ENCODE results near the gene RTRAF.

RTRAF gene

DNA sequence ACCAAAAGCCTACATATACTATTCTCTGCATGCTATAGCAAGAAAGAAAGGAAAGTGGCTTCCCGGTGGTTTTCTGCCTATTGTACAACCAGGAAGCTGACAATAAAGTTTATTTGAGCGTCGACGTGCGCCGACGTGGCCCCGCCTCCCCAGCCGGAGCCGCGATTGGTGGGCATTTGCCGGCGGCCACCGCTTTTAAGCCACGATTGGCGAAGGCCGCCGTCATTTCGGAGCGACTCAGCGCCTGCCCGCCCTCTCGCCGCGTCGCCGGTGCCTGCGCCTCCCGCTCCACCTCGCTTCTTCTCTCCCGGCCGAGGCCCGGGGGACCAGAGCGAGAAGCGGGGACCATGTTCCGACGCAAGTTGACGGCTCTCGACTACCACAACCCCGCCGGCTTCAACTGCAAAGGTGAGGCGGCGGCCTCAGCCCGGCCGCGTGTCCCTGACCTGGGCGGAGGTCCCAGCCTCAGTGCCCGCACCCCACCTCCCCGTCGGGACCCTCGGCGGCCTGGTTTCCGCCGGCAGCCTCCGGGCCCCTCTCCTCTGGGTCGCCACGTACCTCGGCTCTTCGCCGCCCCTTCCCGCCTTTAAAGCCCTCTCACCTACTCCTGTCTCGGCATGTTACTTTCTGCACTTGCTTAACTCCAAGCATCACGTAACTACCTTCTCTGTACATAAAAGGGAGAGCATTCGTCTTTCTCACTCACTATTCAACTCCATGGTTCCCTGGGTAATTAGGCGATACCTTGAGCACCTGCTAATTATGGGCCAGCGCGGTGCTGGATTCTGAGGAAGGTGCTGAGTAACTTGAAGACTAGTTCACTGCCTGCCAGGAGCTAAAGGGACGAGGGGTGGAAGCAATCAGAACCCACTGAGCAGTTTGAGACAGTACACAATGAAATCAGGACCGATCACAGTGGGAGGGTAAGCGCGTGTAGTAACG is at the start of gene RTRAF:
Gene RTRAF, plus strand, starts transcription at position 254 of the 942 bp plus-strand sequence. Its CDS starts 94 bp downstream, at position 348.
- DNase-seq (ENCODE audit: low read depth): peak; percentile 88

DNA sequence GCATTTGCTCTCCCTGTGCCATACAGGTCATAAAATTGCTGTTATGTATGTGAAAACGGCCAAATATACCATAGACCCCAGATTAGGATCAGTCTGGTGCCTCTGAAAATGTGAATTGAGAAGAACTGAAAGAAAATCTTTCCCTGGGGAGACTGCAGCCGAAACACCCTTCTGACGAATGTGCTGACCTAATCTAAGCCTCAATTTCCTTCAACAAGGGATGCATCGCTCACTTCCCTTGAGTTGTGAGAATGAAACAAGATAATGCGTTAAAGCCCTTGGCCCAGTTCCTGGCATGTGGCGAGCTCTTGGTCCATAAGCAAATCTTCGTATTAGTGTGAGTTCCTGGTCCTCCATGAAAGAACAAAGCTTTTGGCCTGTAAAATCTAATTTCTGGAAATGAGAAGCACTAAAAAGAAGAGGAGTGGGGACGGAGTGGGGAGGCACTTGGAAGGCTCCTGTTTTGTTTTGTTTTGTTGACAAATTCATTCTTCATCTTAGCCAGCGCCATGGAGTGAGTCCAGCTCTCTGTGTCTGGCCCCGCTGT is 49.5 kb upstream of the RTRAF start:
- DNase-seq (ENCODE audit: low read depth): no peak

DNA sequence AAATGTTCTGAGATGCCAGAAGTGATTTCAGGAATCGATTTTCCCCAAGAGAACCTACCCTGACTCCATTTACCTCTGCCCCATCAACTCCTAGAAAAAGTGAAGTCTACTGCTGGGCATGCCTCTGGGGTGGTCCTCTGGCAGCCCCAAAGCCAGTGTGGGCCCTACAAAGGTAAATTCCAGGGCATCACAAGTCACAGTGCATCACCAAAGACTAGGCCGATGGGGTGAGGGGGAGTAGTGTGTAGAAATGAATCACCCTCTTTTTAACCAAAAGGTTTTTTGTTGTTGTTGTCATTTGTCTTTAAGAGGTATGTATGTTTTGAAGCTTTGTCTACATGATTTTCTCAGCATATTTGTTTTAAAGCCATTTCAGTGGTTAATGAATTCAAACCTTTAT is 46.4 kb upstream of the RTRAF start:
- DNase-seq (ENCODE audit: low read depth): no peak

DNA sequence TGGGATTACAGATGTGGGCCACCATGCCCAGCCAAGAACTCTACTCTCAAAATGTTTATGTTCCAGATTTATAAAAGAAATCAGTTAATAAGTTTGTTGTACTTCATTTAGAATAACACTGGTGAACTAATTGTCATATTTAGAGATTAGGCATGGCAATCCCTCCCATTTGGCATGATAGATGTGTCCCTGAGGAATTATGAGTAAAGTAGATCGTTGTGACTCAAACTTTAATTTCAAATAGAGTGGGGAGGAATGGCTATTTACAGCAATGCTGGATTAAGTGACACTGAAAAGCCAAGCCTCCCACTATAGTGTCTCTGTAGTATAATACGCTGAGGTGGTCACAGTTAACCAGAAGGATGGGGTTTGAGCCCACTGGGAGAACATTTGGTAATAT is 39.3 kb upstream of the RTRAF start:
- DNase-seq (ENCODE audit: low read depth): no peak

DNA sequence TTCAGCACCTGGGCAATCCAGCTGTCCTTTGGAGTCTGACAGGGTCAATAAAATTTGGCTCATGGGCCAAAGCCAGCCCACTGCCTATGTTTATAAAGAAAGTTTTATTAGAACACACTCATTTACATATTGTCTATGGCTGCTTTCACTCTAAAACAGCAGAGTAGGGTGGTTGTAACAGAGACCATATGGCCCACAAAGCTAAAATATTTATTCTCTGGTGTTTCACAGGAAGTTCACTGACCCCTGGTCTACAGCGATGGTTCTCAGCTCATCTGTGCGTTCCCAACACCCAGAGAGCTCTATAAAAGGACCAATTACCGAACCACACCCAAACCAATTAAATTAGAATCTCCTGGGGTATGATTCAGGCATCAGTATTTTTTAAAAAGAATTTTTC is 37.7 kb upstream of the RTRAF start:
- DNase-seq (ENCODE audit: low read depth): no peak

DNA sequence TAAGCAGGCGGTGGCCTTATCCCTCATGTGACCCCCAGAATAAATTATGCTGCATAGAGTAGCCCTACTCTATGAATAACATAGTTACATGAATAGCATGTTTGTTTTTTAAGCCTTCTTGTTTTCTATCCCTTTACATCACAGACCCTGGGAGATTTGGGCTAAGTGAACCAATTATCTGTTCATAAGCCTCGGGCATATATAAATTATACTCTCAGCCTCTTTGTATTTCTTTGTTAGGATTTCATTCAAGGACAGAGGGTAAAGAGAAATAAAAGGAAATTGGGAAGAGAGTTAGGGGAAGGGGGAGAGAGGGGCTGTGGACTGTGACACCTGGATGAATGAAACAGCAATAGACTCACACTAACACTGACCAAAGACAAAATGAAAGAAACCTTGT is 35.3 kb upstream of the RTRAF start:
- DNase-seq (ENCODE audit: low read depth): no peak

DNA sequence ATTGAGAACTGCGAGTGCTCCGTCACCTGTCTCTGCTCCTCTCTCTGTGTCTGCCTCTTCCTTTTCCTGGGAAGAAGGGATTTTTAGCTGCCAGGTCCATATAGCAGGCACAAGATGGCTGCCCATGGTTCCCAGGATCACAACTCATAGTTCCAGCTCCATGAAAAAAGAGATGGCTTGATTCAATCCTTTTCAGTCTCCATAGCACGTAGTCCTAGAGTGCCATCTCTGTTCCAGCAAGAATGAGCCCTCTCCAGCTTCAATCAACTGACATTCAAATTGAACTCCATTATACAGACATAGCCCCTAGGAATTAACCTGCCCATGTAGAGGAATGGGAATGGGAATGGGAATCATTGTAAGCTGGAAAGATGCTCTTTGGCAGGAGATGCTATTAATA is 34.7 kb upstream of the RTRAF start:
- no peak for DNase-seq (ENCODE audit: low read depth)

DNA sequence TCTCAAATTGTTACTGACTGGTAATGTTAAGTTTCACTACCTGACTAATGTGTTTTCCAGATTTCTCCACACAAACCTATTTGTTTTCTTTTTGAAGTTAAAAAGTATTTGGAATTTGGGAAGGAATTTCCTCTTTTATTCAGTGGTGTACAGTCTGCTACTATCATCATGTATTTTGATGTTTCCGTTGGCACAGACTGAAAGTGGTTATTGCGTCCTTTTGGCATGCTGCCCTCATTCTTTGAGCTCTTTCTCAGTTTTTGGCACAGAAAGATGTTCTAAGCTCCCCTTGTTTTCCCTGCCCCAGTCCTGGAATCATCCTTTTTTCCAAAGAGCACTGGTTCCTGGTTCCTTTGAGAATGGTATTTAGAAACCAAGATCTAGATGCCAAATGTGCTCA is 31.4 kb upstream of the RTRAF start:
- no peak for DNase-seq (ENCODE audit: low read depth)

DNA sequence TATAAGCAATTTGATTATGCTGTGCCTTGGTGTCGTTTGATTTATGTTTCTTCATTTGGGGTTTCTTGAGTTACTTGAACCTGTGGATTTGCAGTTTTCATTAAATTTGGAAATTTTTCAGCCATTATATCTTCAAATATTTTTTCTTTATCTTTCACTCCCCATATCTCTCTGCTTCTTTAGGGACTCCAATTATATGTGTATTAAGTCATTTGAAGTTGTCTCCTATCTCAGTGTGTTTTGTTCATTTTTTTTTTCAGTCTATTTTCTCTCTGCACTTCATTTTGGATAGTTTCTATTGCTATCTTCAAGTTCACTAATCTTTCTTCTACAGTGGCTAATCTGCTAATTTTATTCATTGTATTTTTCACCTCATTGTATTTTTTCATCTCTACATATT is 29.4 kb upstream of the RTRAF start:
- DNase-seq (ENCODE audit: low read depth): no peak

DNA sequence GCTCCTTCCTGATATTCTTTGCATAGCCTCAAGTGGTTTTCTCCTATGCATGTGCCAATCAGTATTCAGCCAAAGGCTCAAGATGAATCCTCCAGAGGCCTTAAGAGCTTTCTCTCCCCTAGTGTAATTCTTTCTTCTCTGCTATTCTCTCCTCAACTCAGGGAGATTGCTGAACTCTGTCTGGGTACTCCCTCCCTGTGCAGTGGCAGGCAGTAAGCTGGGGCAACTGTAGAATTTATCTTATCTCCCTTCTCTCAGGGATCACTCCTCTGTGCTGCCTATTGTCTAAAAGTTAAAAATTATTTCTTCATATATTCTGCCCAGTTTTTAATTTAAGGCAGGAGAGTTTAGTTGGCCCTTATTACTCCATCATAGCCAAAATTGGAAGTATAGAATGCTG is 28.5 kb upstream of the RTRAF start:
- DNase-seq (ENCODE audit: low read depth): no peak

DNA sequence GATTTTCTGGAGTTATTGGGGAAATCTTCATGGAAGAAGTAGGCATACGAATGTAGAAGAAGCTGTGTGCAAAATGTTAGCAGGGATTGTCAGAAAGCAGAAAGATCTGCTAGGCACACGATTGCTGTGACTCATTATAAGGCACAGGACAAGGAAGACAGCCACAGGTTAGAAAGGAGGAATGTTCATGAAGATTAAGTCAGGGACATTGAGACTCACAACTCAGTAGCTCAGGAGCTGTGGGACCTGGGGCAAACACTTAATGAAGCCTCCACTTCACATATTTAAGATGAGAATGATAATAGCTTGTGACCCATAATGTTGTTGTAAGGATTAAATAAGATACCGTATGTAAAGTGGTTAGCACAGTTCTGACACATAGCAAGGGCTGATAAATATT is 26.6 kb upstream of the RTRAF start:
- DNase-seq (ENCODE audit: low read depth): no peak

DNA sequence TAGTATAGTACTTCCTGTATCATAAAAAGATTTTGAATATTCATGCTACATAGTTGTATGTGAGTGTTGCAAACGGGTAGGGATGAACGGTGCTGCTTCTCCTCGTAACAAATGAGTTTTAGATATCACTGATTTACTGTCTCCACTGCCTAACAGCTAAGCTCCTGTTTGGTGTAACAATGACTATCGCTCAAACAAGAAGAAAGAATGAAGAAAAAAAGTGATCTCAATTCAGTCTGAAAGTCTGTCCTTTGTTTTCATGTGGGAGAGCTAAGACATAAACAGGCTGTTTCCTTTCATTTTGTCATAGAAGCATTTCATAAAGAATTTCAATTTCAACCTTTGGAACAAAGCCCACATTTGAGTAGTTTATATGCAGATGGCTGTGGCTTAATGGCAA is 26.1 kb upstream of the RTRAF start:
- DNase-seq (ENCODE audit: low read depth): no peak

DNA sequence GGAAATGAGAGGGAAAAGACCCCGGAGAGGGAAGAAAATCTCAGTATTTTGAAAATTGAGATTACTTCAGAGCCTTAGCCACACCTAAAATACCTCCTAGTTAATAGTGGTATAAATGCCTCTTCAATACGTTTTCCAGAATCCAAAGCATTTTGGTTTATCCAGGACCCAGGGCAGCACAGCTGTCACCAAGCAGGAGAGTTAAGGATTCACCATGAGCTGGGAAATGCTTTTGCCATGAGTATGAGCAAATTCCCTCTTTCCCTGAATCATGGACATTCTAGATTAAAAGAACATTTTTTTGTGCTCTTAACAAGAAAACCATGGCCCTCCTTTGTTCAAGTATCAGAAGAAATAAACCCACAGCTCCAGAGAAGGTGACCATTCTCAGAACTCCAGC is 21.8 kb upstream of the RTRAF start:
- no peak for DNase-seq (ENCODE audit: low read depth)

DNA sequence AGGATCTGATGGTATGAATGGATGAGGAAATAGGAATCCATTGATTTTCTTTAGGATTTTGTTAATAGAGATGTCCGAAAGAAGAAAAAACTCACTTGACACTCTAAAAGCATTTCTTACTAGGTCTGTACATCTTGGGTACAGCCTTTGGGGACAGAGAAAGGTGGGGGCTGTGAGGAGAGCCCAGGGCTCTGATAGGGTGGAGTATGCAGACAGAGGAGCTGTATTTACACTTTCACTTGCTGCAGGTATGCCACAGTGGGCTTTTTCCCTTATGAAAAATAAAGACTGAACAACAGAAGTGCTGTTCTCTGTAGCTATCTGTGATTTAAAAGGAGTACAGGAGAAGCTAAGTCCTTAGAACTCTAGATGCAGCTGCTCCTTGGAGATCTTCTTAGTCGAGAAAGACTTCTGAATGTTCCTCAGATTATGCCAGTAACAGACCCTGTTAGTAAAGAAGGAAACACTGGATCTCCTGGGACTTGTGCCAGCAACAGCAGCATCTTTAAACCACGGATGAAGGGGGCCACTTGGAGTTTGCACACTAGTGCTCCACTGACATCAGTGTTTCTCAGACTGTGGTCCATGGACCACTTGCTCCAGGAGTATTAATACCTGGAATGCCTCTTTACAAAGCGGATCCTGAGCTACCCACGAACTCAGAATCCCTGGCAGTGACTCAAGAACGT is 19.4 kb upstream of the RTRAF start:
- no peak for DNase-seq (ENCODE audit: low read depth)

DNA sequence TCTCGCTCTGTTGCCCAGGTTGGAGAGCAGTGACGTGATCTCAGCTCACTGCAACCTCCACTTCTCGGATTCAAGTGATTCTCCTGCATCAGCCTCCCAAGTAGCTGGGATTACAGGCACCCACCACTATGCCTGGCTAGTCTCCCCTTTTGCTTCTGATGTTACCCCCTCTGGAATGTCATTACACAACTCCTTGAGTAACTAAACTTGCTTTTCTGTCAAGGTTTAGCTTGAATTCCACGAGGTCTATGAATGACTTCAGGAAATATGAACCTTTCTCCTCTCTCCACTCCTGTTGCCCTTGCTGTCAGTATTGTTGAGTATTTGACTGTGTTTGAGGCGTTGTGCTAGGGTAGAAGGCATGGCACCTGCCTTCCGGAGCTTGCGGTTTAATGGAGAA is 16.8 kb upstream of the RTRAF start:
- DNase-seq (ENCODE audit: low read depth): no peak

DNA sequence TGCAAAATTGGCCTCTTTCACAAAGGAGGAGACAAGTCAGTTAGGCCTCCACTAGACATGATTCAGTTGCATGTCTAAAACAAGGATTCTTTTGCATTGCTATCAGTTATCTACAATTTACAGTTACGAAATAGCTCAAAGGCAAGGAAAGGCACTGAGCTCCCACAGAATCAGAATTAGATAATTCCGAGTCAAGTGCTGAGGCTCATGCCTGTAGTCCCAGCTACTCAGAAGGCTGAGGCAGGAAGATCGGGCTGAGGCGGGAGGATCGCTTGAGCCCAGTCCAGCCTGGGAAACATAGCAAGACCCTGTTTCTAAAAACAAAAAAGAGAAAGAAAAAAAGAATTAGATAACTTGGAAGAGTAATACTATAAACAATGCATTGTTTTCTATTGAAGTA is 12.3 kb upstream of the RTRAF start:
- no peak for DNase-seq (ENCODE audit: low read depth)

DNA sequence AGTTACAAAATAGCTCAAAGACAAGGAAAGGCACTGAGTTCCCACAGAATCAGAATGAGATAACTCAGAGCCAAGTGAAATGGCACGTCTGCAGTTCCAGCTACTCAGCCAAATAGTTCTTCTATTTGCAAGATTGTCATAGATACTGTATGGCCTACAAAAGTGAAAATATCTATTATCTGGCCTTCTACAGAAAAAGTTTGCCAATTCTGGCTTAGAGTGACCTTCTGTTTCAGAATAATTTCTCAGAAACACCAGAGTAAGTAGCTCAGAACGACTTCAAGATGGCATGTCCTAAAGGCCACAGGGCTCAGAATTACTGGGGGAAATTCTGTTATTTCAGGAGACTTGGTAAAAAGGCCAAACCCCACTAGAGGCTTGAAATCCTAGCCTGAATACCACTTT is 10.7 kb upstream of the RTRAF start:
- DNase-seq (ENCODE audit: low read depth): no peak

DNA sequence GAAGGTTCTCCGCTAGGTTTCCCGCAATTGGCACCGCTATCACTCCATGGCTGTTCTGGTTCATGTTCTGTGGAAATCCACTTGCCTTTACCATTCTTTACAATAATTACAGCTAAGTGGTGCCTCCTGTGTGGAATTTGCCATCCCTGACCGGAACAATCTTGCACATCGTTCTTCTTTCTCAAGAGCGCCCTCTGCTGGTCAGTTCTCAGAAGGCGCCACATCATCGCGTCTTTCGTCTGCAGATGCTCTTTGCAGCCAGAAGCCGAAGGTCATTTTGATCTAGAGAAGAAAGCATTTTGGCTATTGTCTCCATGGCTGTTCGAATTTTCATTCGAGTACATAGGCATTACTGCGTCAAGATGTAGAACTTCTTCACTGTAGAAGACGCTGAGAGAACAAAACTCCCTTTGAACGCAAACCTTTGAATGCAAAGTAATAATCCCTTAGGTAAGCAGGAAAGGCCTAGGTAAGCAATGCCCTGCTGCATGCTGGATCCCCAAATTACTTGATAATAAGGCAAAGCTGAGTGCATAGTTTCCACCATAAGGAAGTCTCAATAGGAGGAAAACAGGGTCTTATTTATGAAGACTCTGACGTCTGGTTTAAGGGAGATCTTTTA is 10.1 kb upstream of the RTRAF start:
- peak; percentile 55 for DNase-seq (ENCODE audit: low read depth)

DNA sequence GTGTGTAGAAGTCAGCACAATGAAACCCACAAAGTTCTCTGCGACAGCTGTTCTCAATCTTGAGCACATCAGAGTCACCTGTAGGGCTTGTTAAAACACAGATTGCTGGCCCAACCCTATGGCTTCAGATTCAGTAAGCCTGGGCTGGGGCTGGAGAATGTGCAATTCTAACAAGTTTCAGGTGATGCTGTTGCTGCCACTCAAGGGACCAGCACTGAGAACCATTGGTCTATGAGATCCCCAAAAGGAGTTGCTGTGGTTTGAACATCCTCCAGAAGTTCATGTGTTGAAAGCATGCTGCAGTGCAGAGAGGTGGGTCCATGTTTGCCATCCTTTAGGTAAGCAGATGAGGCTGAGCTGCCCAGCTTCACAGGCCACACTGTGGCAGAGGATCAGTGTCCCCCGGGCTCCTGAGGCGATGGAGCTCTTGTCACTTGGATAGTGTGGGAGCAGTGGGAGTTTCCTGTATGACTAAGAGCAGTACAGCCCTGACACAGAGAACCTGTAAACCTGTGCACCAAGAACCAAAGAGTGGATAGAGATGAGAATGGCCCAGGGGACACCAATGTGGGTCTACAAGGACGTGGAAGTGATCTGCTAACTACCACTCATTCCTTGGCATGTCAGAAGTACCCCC is 8.0 kb upstream of the RTRAF start:
- DNase-seq (ENCODE audit: low read depth): no peak

DNA sequence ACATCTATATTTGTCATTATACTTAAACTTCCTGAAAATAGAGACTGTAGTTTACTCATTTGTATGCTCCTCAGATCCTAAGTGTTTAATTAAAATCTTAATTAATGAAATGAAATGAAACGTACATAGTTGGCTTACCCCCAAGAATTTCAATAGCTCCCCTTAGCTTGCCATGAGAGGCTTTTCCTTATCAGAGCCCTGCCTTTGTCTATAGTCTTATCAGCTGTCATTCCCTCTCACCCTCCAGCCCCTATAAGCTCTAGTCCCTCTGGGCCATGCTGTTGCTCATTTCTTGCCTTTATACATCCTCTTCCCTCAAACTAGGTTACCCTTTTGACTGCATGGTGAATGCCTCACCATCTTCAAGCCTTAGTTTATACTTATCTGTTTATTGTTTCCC is 1.1 kb upstream of the RTRAF start:
- no peak for DNase-seq (ENCODE audit: low read depth)

DNA sequence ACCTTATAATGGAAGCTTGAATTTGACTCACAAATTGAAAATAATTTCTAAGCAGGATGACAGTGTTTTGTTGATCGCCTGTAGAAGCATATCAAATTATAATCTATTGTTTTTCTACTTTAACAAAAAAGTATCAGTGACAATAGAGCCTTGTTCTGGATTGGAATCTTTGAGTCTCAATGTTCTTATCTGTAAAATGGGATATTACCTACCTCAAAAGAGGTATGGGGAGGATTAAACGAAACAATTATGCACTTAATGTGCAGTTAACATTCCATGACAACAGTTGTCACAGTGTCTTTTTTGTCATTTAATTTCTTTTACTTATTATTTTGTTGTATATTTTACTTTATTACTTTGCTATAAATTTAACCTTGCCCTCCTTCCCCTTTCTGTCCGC is 1.1 kb downstream of the RTRAF start:
- DNase-seq (ENCODE audit: low read depth): no peak

DNA sequence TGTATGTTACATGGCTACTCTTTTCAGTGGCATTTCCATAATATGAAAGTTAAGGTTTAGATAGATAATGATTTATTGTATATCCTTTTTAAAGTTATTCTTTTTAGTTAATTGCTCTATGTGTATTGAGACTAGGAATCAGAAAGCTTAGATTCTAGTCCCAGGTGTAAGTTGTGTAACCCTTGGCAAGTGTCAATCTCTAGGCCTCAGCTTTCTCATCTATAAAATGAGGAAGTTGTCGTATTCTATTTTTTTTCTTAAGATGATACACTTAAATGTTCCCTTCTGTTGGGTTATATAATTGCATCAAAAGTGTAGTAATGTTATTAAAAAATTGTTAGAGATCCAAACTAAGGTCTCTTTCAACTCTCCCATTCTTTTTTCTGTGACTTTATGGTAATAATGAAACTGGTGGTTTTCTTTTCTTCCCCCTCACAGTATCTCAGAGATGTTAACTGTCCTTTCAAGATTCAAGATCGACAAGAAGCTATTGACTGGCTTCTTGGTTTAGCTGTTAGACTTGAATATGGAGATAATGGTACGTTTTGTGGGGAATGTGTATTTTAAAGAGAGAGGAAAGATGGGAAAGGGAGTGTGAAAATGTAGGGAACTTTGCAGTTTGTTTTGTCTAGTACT is 4.1 kb downstream of the RTRAF start:
- DNase-seq (ENCODE audit: low read depth): no peak
